HG03135 (cell line): ENCODE data around the gene JADE1.

ENCODE experiments used
- ATAC-seq: cut with Tn5 transposase; IDR thresholded peaks from one replicate; pipeline ENCODE4 v1.9.1; 2021; ENCODE audit warnings: mild to moderate bottlenecking, moderate library complexity; ENCODE audit not compliant: unreplicated experiment

The JADE1 gene

GRCh38 chr4:128840711-128841318 is 31.3 kb downstream of the JADE1 start:
- no peak for ATAC-seq

GRCh38 chr4:128841402-128841801 is 31.9 kb downstream of the JADE1 start:
- ATAC-seq = no peak

DNA sequence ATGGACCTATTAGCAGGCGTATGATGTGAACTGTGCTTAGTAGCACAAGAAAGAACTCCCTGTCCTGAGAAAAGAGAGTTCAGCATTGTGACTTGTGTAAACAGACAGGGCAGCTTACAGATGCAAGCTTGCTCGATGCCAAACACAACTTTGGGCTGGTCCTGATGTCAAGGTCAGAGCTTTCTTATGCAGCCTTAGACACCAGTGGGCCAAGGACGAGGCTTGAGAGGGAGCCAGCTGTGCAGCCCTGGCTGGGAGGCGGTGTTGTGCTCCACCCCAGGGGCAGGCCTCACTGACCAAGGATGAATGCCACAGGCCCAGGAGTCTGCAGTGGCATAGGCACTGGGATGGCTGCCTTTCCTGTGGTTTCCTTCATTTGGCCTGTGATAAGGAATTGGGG is 35.4 kb downstream of the JADE1 start:
- no peak for ATAC-seq

DNA sequence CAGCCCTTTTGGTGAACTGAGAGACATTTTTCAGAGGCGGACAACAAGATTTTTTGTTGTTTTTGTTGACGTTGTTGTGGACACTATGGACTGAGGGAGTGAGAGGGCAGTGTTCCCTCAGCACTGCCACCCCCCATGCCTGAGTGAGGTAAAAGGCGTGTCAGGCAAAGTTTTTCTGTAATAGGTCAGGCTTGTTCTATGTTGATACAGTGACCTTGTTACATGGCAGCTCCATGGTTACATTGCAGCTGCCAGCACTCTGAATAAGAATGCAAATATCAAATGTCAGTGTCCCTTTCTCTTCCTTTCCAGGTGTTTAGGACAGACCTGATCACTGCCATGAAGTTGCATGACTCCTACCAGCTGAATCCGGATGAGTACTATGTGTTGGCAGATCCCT is 36.6 kb downstream of the JADE1 start:
- no peak for ATAC-seq

- ATAC-seq = no peak
These were observed 37.7 kb downstream of the JADE1 start for GRCh38 chr4:128847082-128847724.

DNA sequence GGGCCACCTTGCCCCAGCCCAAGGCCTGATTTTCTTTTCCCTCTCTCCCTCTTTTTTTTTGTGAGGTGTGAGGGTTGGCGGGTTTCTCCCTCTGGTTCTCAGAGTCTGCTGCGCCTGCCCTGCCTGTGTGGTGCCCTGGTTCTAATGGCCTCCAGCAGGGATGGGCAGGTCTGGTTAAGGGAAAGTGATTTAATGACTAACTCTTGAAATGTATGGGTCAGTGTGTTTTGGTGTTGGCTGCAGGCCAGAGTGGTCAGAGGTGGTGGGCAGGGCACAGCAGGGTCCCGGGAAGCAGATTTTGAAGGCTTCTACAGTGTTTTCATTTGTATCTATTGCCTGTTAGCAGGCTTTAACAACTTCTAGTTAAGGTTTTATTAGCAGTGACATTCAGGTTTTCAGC is 39.0 kb downstream of the JADE1 start:
- no peak for ATAC-seq

- ATAC-seq = no peak
These were observed 40.8 kb downstream of the JADE1 start for GRCh38 chr4:128850252-128850651.

- no peak for ATAC-seq
These were observed 44.2 kb downstream of the JADE1 start for GRCh38 chr4:128853741-128854140.

DNA sequence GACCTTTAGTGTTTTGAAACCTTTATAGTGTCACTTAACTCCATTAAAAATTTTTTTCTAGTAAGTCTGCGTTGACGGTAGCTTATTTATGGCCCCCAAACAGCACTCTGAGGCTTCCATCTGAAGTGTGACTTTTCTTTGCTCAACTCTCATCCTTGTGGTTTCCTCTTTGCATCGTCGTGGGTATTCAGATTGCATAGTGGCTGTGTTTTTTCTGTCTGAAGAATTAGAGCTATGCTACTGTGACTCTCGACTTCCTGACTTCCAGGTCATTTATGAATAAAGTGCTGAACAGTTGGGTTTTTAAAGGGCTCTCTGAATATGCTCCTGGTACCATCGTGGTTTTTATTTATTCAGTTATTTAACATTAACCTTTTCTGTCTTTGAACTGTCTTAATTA is 44.9 kb downstream of the JADE1 start:
- no peak for ATAC-seq

DNA sequence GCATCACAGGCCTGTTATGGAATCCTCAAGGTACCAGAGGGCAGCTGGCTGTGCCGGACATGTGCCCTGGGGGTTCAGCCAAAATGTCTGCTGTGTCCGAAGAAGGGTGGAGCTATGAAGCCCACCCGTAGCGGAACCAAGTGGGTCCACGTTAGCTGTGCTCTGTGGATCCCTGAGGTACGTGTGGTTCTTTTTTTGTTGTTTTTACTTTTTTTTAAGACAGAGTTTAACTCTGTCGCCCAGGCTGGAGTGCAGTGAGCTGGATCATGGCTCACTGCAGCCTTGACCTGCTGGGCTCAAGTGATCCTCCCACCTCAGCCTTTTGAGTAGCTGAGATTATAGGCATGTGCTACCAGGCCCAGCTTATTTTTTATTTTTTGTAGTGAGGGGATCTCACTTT is 46.1 kb downstream of the JADE1 start:
- no peak for ATAC-seq

DNA sequence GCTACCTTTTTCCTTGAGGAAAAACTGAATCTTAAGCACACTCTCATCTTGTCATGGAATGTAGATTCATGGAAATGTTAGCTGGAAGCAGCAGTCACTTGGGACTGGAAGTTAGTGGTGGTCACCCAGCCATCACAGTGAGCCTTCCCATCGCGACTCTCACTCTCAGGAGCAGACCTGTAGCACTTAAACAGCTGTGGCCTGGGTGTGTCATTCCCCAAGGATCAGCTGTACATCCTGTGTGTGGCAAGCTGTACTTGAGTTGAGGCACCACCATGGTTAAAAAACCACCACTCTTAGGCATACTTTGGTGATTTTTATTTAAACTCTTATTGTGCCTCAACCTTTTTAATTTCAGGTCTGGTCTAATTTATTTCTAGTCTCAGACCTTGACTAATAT is 46.7 kb downstream of the JADE1 start:
- ATAC-seq = no peak

DNA sequence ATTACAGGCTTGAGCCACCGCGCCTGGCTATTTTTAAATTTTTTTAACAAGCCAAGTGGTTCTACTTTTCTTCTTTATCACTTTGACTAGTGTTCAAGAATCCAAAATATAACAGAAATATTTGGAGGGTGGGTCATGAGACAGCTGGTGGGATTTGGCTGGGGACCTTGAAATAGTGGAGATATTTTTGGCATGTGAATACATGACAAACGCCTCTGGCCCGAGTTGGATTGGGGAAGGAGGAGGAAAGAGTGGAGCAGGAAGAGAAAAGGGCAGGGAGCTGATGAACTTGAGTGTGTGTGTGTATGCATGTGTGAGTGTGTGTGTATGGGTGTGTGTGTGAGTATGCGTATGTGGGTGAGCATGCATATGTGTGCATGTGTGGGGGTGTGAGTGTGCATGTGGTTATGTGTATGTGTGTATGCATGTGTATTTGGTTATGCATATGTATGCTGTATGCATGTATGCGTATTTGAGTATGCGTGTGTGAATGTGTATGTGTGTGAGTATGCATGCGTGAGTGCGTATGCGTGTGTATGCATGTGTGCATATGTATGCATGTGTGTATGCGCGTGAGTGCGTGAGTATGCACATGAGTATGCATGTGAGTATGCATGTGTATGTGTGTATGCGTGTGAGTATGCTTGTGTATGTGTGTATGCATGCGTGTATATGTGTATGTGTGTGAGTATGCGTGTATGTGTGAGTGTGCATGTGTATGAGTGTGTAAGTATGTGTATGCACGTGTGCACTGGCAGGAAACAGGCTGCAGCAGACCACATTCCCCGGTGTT is 49.6 kb downstream of the JADE1 start:
- no peak for ATAC-seq

DNA sequence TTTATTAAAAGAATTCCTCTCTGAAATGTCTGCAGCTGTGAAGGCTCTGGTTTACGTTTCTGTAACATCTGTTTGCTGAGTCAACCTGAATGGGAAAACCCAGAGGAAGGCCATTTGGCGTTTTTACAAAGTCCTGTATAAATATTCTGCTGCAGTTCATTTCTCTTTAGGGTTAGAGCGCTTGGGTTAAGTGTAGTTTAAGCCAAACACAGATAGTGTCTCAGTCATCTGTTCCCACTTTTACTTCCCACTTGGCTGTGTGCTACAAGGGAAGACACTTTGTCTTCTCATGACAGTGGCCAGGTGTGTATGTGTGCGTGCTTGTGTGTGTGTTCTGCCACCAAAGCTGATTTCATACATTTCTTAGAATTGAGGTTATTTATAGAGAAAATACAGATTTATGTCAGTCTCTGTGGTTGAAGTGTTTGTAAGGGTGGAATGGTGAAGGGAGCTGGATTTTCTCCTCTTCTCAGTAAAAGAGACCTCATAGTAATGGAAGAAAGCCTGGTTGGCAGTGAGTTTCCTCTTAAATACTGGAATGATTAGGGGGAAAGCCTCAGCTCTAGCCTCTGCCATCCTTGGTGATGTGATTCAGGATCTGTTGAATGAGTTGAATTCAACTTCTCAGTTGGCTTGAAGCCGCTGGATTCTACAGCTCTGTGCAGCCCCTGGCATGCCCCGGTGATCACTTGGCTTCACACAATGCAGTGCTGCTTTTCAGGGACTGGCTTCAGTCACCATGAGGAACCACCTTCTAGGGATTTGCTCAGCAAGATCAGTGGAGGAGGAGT is 50.6 kb downstream of the JADE1 start:
- ATAC-seq = no peak

GRCh38 chr4:128861856-128862518 is 52.5 kb downstream of the JADE1 start:
- no peak for ATAC-seq

DNA sequence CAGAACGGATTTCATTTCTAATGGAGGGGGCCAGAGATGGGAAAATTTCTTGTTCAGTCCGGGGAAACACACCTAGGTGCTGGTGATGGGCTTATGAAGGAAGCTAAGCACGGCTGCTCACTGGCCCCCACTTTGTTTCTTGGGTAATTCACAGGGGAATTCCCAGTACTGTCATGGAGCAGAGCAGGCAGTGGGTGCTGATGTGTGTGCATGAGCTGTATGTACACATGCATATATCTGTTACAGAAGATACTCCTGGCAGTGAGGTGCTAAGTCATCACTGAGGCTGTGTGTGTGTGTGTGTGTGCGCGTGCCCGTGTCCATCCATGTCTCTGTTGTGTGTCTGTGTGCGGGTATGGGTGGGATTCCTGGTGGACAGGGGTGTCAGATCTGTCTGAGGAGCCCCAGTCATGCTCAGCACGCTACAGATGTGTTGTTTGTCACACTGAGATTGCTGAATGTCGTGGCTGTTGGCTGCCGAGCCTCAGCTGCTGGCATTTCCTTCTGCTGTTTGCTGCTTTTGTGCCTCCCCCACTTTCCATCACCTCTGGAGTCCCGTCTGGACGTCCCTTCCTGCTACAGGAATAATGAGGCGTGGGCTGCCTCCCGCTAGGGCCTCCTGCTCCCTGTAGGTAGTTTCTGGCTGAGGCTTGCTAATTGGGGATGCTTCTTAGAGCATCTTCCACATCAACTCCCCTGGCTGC is 53.3 kb downstream of the JADE1 start:
- ATAC-seq = no peak

DNA sequence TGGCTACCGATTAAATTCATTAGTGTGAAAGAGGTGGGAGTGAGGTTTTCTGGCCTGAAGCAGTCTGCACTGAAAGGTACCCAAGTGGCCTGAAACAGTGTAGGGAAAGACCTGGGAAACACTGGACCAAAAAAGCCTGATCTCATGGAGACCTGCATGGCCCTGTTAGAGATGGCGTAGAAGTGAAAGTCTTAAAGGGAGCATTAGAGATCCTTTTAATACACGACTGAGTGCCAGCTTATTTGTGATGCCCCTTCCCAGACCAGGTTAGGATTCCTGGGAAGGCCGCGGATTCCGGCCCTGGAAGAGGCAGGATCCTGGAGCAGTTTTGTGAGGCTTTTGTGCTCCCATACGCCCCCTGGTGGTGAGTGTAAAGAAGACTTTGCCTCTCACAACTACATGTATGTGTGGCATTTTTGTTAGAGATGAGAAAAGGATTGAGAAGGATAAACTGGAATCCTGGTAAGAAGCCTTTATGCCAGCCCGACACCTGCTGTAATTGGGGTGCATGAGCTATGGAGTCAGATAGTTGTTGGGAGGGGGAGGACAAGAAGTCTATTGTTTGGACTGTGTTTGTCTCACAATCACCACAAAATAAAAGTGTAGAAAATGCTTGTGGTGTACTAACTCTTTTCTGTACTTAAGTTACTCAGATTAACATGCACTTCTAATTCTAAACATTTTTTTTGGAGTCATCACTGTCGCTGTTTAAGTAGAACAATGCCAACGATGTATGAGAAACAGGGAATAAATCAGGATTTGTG is 54.0 kb downstream of the JADE1 start:
- ATAC-seq = no peak

- no peak for ATAC-seq
These were observed 55.6 kb downstream of the JADE1 start for GRCh38 chr4:128865132-128865531.

GRCh38 chr4:128866269-128866668 is 56.8 kb downstream of the JADE1 start:
- ATAC-seq = no peak

DNA sequence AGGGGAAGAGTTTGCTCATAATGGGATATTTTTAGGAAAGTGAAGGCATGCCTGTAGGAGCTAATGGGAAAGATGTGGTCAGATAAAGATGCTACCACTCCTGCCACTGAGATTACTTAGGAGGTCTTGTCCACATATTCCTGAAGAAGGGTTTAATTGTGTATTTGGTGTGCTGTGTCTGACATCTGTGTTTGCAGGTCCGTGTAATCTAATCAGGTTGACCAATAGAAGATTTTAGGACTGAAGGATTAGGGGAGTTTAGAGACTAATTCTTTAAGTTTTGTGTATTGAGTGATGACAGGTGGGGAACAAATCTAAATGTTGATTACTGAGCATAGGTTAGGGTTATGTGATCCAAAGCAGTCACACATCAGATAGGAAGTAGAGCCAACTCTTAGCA is 57.2 kb downstream of the JADE1 start:
- ATAC-seq = no peak

DNA sequence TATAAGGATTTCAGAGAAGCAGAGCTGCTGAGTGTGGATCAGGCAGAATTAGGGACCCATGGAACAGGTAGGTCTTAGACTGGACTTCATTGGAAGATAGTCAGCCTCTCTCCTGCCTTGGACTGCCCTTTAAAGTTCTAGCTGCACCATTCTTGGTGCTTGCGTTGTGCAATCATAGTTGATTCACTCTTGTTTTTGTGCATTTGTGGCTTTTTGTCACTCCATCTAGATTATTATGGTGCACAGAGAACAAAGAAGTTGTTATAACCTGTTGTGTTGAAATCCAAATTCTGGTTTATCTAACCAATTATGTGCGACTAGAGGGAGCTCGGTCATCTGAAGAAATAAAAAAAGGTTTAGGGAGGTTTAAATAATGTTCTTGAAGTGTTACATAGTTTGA is 59.3 kb downstream of the JADE1 start:
- ATAC-seq = no peak
